ENCODE data around the gene P4HA3.

Gene P4HA3

DNA sequence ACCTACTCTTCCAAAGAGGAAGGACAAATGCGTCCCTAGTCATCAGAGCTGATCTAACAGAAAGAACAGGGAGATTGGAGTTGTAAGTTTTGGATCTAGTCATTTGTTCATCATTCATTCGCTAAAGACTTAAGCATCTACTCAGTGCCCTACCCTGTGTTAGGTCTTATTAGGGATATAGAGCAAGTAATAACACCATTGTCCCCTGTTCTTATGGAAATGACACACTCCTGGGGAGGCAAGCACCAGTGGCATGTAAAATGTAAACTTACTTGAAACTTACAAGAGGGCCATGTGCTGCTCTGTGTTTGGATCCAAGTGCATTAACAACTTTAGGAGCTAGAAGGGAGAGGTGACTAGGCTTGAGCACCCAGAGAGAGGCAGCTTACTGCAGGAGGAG lies 61.9 kb downstream of the P4HA3 start:
- H3K4me3 ChIP-seq (ENCODE audit: low read depth, low read length) = no peak overlapping the region
- in situ Hi-C loops (cut with HindIII; ENCODE audit: low sequenced_read_pairs) = no loop called here
- DNase-seq (ENCODE audit: low read depth, low spot score) = no peak
- TF ChIP-seq, protein P1, sequence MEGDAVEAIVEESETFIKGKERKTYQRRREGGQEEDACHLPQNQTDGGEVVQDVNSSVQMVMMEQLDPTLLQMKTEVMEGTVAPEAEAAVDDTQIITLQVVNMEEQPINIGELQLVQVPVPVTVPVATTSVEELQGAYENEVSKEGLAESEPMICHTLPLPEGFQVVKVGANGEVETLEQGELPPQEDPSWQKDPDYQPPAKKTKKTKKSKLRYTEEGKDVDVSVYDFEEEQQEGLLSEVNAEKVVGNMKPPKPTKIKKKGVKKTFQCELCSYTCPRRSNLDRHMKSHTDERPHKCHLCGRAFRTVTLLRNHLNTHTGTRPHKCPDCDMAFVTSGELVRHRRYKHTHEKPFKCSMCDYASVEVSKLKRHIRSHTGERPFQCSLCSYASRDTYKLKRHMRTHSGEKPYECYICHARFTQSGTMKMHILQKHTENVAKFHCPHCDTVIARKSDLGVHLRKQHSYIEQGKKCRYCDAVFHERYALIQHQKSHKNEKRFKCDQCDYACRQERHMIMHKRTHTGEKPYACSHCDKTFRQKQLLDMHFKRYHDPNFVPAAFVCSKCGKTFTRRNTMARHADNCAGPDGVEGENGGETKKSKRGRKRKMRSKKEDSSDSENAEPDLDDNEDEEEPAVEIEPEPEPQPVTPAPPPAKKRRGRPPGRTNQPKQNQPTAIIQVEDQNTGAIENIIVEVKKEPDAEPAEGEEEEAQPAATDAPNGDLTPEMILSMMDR (IDR thresholded peaks at IDR 0.05; ENCODE audit: low read depth, low read length) = no peak

DNA sequence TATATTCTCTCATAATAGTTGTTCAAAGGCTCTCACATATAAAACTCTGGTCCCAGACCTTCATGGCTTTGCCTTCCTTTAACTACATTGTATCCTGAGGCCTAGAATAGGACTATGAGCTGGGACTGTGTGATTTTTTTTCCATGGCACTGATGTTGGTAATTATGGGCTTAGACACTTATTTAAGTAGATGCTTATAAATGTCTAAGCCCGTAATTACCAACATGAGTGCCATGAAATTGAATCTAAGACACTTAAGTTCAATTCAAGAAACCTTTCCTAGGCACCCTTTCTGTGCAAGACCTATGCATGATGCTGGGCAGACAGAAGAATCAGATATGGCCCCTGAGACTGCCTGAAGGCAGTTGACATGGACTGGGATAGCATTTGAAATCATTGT lies 63.0 kb downstream of the P4HA3 start:
- no peak for DNase-seq (ENCODE audit: low read depth, low spot score)
- no peak overlapping the region for H3K4me3 ChIP-seq (ENCODE audit: low read depth, low read length)
- TF ChIP-seq, protein P1 (IDR thresholded peaks at IDR 0.05; ENCODE audit: low read depth, low read length) = no peak
- in situ Hi-C loops (cut with HindIII; ENCODE audit: low sequenced_read_pairs) = no loop called here

DNA sequence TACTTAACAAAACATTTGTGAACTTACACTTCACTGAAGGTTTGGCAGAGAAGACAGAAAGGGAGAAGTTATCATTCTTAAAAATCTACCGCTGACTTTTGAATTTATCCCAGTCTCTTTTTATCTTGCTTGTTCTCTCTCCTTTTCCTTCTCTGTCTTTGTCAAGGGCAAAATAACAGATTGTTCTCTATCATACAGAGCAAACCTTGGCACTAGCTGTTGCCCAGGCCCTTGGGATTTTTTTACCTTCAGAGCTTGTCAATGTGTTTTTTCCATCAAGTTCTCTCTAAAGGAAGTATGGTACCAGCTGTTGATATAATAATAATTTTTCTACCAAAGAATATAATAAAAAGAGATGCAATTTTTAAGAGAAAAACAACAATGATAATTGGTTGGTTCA lies 73.2 kb downstream of the P4HA3 start:
- no peak for DNase-seq (ENCODE audit: low read depth, low spot score)
- TF ChIP-seq, protein P1 (IDR thresholded peaks at IDR 0.05; ENCODE audit: low read depth, low read length) = no peak
- no peak overlapping the region for H3K4me3 ChIP-seq (ENCODE audit: low read depth, low read length)
- in situ Hi-C loops (cut with HindIII; ENCODE audit: low sequenced_read_pairs) = no loop called here

DNA sequence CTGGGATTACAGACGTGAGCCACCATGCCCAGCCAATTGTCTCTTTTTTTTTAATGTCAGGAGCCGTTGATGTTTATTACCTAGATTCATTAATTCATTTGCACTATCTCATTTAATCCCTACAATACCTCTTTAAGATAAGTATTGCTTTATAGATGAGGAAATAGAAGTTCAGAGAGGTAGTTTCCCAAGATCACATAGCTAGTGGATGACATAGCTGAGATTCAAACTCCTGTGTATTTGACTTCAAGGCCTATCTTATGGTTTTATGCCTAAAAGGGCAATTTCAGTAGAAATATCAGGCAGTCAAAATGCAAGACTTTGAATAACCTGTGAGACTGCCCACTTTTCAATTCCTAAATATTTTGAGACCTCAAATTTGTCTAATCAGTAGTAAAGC lies 73.9 kb downstream of the P4HA3 start:
- in situ Hi-C loops (cut with HindIII; ENCODE audit: low sequenced_read_pairs) = no loop called here

DNA sequence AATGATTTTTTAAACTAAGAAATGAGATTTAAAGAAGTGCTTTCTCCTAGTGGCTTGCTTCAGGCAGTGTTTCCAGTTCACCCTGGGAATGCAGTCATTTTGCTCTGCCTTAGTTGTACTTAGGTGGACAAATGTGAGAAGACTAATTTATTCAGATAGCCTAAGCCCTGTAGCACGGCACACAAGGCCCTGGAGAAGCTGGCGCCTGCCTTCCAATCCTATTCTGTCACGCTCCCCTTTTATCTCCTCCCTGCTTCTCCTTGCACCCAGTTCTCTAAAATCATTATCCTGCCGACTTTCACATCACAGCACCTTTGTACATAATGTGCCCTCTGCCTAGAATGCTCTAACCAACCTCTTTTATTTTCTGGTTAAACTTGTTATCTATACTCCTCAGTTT lies 76.3 kb downstream of the P4HA3 start:
- TF ChIP-seq, protein P1 (IDR thresholded peaks at IDR 0.05; ENCODE audit: low read depth, low read length) = no peak
- no peak overlapping the region for H3K4me3 ChIP-seq (ENCODE audit: low read depth, low read length)
- DNase-seq (ENCODE audit: low read depth, low spot score) = no peak
- in situ Hi-C loops (cut with HindIII; ENCODE audit: low sequenced_read_pairs) = no loop called here

More for the DNA sequence above, 73.9 kb downstream of the P4HA3 start:
- no peak for DNase-seq (ENCODE audit: low read depth, low spot score)
- TF ChIP-seq, protein P1 (IDR thresholded peaks at IDR 0.05; ENCODE audit: low read depth, low read length) = no peak
- H3K4me3 ChIP-seq (ENCODE audit: low read depth, low read length) = no peak overlapping the region

DNA sequence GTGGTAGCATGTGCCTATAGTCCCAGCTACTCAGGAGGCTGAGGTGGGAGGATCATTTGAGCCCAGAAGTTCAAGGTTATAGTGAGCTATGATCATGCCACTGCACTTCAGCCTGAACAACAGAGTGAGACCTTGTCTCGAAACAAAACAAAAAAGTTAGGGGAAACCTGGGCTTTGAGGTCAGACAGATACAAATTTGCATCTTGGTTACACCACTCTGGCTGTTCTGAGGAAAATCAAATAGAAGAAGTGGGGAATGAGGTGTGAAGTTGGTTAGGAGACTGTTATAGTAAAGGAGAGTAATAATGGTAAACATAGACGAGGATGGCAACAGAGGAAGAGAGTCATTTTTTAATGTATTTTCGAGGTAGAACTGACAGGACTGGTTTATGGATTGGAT lies 77.8 kb downstream of the P4HA3 start:
- no peak for DNase-seq (ENCODE audit: low read depth, low spot score)
- H3K4me3 ChIP-seq (ENCODE audit: low read depth, low read length) = no peak overlapping the region
- TF ChIP-seq, protein P1 (IDR thresholded peaks at IDR 0.05; ENCODE audit: low read depth, low read length) = no peak
- in situ Hi-C loops (cut with HindIII; ENCODE audit: low sequenced_read_pairs) = no loop called here

Measured in astrocyte of the spinal cord (primary cell).